NCI-H2029 (cell line): ENCODE measurements around the gene NHLH2.

Experiments used
- DNase-seq: peaks from one replicate; lab custom pipeline; 2025; lab: John Stamatoyannopoulos, UW

NHLH2 gene

GRCh38 chr1:115840605-115841460 lies at the start of gene NHLH2:
NHLH2 (minus strand) TSS chr1:115841126; CDS start chr1:115838372, 2,754 bp downstream.
- DNase-seq, result no peak

- DNase-seq, result no peak
Observed at GRCh38 chr1:115890580-115890979, 49.7 kb upstream of the NHLH2 start.

- no peak for DNase-seq
Observed at GRCh38 chr1:115888976-115889375, 48.0 kb upstream of the NHLH2 start.

GRCh38 chr1:115882913-115883902 lies 42.3 kb upstream of the NHLH2 start:
- DNase-seq, result no peak

- DNase-seq, result no peak
Observed at GRCh38 chr1:115880981-115881672, 40.2 kb upstream of the NHLH2 start.

- no peak for DNase-seq
Observed at GRCh38 chr1:115879977-115880376, 39.1 kb upstream of the NHLH2 start.

GRCh38 chr1:115877511-115877910 lies 36.6 kb upstream of the NHLH2 start:
- no peak for DNase-seq

- no peak for DNase-seq
Observed at GRCh38 chr1:115874904-115875303, 34.0 kb upstream of the NHLH2 start.

GRCh38 chr1:115874497-115874896 lies 33.6 kb upstream of the NHLH2 start:
- DNase-seq, result no peak

- no peak for DNase-seq
Observed at GRCh38 chr1:115873184-115873583, 32.3 kb upstream of the NHLH2 start.

GRCh38 chr1:115869064-115869463 lies 28.1 kb upstream of the NHLH2 start:
- no peak for DNase-seq

GRCh38 chr1:115867216-115867615 lies 26.3 kb upstream of the NHLH2 start:
- DNase-seq, result no peak

GRCh38 chr1:115865704-115866380 lies 24.9 kb upstream of the NHLH2 start:
- DNase-seq, result no peak

GRCh38 chr1:115862403-115862802 lies 21.5 kb upstream of the NHLH2 start:
- DNase-seq, result no peak

GRCh38 chr1:115854005-115854404 lies 13.1 kb upstream of the NHLH2 start:
- DNase-seq, result no peak

- DNase-seq, result no peak
Observed at GRCh38 chr1:115850937-115851336, 10.0 kb upstream of the NHLH2 start.

GRCh38 chr1:115847787-115848186 lies 6.9 kb upstream of the NHLH2 start:
- no peak for DNase-seq

- no peak for DNase-seq
Observed at GRCh38 chr1:115842948-115843347, 2.0 kb upstream of the NHLH2 start.

GRCh38 chr1:115839679-115840237 lies 1.2 kb downstream of the NHLH2 start:
- DNase-seq, result no peak

GRCh38 chr1:115839029-115839678 lies 1.8 kb downstream of the NHLH2 start:
- no peak for DNase-seq
